Mesothelial cell of epicardium (in vitro differentiated cells): ENCODE data around the gene SLC24A2. TPM values are rescaled to one million over a fixed set of nuclear protein-coding genes. Genes with fewer than 3 reads are reported as not detected.

Experiments used
- DNase-seq, 2 experiments: peaks; one replicate each; pipeline ENCODE4 v3.0.0; 2021; ENCODE audit warnings: low spot score in 2 of 2; ENCODE audit not compliant: unreplicated experiment in 2 of 2
- H3K27ac Mint-ChIP-seq: 2 replicates; pipeline ENCODE4 v1.8.0; 2021; ENCODE audit warnings: mixed read lengths
- H3K27me3 Mint-ChIP-seq: 2 replicates; pipeline ENCODE4 v1.8.0; 2021; ENCODE audit warnings: low read depth, mixed read lengths
- H3K36me3 Mint-ChIP-seq: 2 replicates; pipeline ENCODE4 v1.8.0; 2021; ENCODE audit warnings: mixed read lengths
- H3K4me1 Mint-ChIP-seq: 2 replicates; pipeline ENCODE4 v1.8.0; 2021; ENCODE audit warnings: mixed read lengths
- H3K4me3 Mint-ChIP-seq: 2 replicates; pipeline ENCODE4 v1.8.0; 2021; ENCODE audit warnings: mild to moderate bottlenecking, moderate library complexity, mixed read lengths
- H3K9me3 Mint-ChIP-seq: 2 replicates; pipeline ENCODE4 v1.8.0; 2021; ENCODE audit warnings: mixed read lengths
- total RNA-seq: library from RNA; stranded (reverse); gene quantifications from 3 replicates; pipeline ENCODE4 v1.2.1, GENCODE V29; 2021
- TF ChIP-seq, protein P1 (sequence below): fragments of 200-600 bp; sonication (generic); IDR thresholded peaks from one replicate; pipeline ENCODE4 v1.5.0; 2021; ENCODE audit warnings: antibody characterized with exemption; ENCODE audit not compliant: unreplicated experiment

Gene SLC24A2
- total RNA-seq, 1 donor from 2014 or later = 0.11 TPM

DNA sequence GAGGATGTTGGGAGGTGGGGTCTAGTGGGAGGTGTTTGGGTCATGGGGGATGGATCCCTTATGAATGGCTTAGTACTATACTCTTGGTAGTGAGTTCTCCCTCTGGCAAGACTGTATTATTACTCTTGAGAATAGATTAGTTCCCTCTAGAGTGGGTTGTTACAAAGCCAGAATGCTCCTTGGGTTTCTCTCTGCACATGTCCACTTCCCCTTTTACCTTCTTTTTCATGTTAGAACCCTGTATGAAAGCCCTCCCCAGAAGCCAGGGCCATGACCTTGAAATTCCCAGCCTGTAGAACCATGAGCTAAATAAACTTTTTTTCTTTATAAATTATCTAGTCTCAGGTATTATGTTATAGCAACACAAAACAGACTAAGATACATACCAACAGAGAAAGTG, 31.1 kb downstream of the SLC24A2 start:
- H3K9me3 Mint-ChIP-seq = peaks cover 3% of the 10 kb centered on the region

DNA sequence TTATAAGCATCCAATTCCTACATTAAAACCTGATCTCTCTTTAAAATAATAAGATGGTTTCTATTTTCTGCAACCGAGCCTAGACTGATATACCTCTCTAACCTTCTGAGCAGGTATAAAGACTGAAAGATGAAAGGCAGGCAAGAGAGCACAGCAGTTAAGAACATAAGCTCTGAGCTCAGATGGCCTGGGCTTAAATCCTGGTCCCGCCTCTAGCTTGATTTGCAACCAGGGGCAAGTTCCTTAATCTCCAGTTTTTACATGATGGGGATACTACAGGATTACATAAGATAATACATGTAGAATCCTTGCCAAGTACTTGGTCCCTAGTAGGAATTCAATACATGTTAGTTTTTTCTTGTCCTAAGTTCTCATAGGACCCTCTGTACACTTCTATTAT, 33.9 kb downstream of the SLC24A2 start:
- Mint-ChIP-seq H3K27ac (no peak overlapping the region), H3K4me3 (no peak overlapping the region), H3K4me1 (peaks cover 8% of the 10 kb centered on the region), H3K36me3 (no peaks in the 10 kb centered on the region), H3K9me3 (no peaks in the 10 kb centered on the region), H3K27me3 (peaks cover 4% of the 10 kb centered on the region)
- TF ChIP-seq, protein P1, sequence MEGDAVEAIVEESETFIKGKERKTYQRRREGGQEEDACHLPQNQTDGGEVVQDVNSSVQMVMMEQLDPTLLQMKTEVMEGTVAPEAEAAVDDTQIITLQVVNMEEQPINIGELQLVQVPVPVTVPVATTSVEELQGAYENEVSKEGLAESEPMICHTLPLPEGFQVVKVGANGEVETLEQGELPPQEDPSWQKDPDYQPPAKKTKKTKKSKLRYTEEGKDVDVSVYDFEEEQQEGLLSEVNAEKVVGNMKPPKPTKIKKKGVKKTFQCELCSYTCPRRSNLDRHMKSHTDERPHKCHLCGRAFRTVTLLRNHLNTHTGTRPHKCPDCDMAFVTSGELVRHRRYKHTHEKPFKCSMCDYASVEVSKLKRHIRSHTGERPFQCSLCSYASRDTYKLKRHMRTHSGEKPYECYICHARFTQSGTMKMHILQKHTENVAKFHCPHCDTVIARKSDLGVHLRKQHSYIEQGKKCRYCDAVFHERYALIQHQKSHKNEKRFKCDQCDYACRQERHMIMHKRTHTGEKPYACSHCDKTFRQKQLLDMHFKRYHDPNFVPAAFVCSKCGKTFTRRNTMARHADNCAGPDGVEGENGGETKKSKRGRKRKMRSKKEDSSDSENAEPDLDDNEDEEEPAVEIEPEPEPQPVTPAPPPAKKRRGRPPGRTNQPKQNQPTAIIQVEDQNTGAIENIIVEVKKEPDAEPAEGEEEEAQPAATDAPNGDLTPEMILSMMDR = no peak
- no peak for DNase-seq

More for the DNA sequence above, 31.1 kb downstream of the SLC24A2 start:
- DNase-seq = no peak
- TF ChIP-seq, protein P1 = no peak
- no peak overlapping the region for H3K27ac Mint-ChIP-seq
- no peak overlapping the region for H3K4me3 Mint-ChIP-seq
- peaks cover 7% of the 10 kb centered on the region for H3K4me1 Mint-ChIP-seq
- H3K36me3 Mint-ChIP-seq = no peaks in the 10 kb centered on the region
- no peaks in the 10 kb centered on the region for H3K27me3 Mint-ChIP-seq

DNA sequence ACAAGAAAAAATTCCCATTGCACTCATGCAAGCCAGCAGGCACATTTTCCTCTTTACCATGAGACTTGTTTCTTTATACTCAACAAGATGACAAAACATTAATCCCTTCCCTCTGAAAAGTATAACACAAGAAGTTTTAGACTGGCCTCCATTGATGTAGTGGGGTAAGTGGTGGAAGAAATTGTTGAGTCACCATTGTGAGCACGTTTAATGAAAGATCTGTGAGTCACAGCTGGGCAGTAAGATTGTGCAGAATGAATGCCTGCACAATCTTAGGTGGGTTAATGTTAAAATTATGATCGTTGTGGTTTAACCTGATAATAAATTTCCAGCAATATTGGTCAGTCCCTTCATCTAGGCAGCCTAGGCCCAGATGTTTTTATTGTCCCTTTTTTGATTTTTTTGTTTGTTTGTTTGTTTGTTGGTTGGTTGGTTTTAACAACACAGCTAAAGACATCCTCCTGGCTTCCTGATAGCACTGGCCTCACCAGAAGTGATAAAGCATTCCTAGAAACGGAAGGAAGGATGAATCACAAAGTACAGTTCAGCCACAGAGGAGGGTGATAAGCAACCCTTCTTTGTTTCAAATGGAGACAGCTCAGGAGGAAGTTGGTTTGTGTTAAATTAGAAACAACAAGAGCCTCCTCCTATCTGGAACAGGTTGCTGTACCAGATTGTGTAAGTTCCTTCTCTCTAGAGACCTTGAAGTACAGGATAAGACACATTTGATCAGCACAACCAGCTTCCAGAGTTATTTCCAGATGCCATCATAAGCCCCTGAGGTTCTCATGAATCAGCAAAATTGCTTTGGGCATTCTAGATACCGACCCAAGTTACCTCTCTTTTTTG, 40.3 kb downstream of the SLC24A2 start:
- DNase-seq = no peak
- H3K9me3 Mint-ChIP-seq = no peaks in the 10 kb centered on the region
- H3K4me1 Mint-ChIP-seq = peaks cover 6% of the 10 kb centered on the region
- TF ChIP-seq, protein P1 = no peak
- no peaks in the 10 kb centered on the region for H3K36me3 Mint-ChIP-seq
- no peak overlapping the region for H3K27ac Mint-ChIP-seq
- no peak overlapping the region for H3K4me3 Mint-ChIP-seq
- H3K27me3 Mint-ChIP-seq = peaks cover 10% of the 10 kb centered on the region

DNA sequence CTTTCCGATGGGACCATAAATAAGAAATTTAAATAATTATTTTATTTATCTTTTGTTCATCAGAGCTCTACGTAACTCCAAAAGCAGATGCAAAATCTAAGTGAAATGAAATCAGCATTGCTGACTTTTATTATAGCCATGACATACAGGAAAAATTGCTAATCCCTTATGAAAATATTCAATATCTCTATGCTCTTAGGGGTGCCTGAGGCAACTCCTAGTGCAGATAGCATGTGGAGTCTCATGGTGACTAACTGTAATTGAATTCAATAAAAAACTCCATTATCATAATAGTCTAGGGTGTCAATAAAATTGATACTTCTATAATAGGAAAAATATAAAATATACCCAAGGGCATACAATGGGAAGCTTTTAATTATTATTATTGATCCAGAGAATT, 42.6 kb downstream of the SLC24A2 start:
- H3K9me3 Mint-ChIP-seq = no peaks in the 10 kb centered on the region
- no peak overlapping the region for H3K4me3 Mint-ChIP-seq
- no peaks in the 10 kb centered on the region for H3K4me1 Mint-ChIP-seq
- no peaks in the 10 kb centered on the region for H3K36me3 Mint-ChIP-seq
- no peak overlapping the region for H3K27ac Mint-ChIP-seq
- H3K27me3 Mint-ChIP-seq = peaks cover 10% of the 10 kb centered on the region
- TF ChIP-seq, protein P1 = no peak
- no peak for DNase-seq

DNA sequence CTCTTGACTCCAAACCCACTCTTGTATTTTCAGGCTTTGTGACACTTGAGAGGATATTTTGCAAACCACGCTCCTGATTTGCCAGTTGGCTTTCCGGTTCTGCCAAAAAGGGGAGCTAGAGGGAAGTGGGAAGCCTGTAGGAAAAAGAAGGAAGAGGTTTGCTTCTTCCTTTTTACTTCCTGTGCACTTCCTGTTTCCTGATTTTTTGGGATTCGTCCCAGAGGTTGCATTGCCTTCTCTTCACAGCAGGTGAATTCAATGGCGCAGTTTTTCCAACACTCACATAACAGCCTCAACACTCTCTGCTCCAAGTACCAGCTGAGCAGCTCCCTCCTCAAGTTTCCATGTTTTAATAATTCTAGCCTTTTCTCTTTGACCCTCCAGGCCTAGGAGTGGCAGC, 47.7 kb downstream of the SLC24A2 start:
- no peak overlapping the region for H3K4me3 Mint-ChIP-seq
- H3K27me3 Mint-ChIP-seq = peaks cover 6% of the 10 kb centered on the region
- H3K36me3 Mint-ChIP-seq = no peaks in the 10 kb centered on the region
- no peak overlapping the region for H3K27ac Mint-ChIP-seq
- H3K9me3 Mint-ChIP-seq = no peaks in the 10 kb centered on the region
- TF ChIP-seq, protein P1 = no peak
- no peak for DNase-seq
- H3K4me1 Mint-ChIP-seq = no peaks in the 10 kb centered on the region
